Measurements from ENCODE around the gene CDK6. TPM values are rescaled to one million over a fixed set of nuclear protein-coding genes. Genes with fewer than 3 reads are reported as not detected.

The CDK6 gene
- total and polyA plus RNA-seq, 9 of the 15 experiments (the other 6 are each of a cell fraction or from before 2014, with no cell fraction given): 7.6 to 109 (median 44.4) TPM

DNA sequence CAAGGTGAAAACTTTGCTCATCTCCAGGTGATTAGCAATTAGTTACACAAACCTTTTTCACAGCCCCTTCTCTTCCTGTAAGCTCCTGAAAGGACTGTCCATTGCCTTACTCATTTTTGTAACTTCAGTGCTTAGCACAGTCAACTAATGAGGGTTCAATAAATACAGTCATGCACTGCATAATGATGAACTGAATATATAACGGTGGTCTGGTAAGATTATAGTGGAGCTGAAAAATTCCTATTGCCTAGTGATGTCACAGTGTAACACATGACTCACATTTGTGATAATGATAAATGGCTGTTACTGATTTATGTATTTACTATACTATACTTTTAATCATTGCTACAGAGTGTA, 233.3 kb downstream of the CDK6 start:
- H3K27me3 ChIP-seq (ENCODE audit: control insufficient read depth in 2 of 2, insufficient read depth in 2 of 2, low read length in 2 of 2): 0 out of 5 replicates have a peak, but pooled peaks cover 0 to 4% of the 10 kb centered on the region in 2 experiments
- 30% methylated on average over 1 of the region's 1 CpG for WGBS (ENCODE audit: insufficient coverage, low coverage, missing lambda C conversion rate)
- no peaks in the 10 kb centered on the region for H3K79me2 ChIP-seq (ENCODE audit: control insufficient read depth, insufficient read depth, low read length)
- intact Hi-C loops (cut with micrococcal nuclease): no loop called here
- no peaks in the 10 kb centered on the region for H3K4me1 ChIP-seq (replicated peaks in 1 of 2; ENCODE audit: control insufficient read depth in 2 of 2, insufficient read depth in 2 of 2, low read length in 2 of 2)
- no peaks in the 10 kb centered on the region for H3K9me1 ChIP-seq (ENCODE audit: control insufficient read depth, insufficient read depth, low read length)
- H3K9me3 ChIP-seq (replicated peaks; ENCODE audit: control insufficient read depth, insufficient read depth, low read depth, low read length): no peaks in the 10 kb centered on the region
- no peak for FAIRE-seq
- ChIA-PET CTCF (ENCODE audit: low intra/inter-chr PET ratio) (no interaction called here), POLR2A (interaction anchor here (1.1 to 1.2 kb wide), 2 partner anchors 9 to 13 kb away, joined by 3 to 5 read pairs; partner anchors contain the start of gene FAM133B)
- no peak overlapping the region for H3K4me3 ChIP-seq
- DNase-seq (ENCODE audit: extremely low read depth in 1 of 4, low spot score in 3 of 4): no peak
- ATAC-seq: peak; percentile 9; the same call in 2 of the 3 replicates
- 0 out of 3 replicates have a peak, but pooled peaks cover 2% of the 10 kb centered on the region for H3K36me3 ChIP-seq (ENCODE audit: control insufficient read depth, insufficient read depth, low read length)
- TF ChIP-seq RBBP5 (IDR thresholded peaks at IDR 0.05; ENCODE audit: borderline replicate concordance, insufficient read depth, low read length, poor library complexity, severe bottlenecking) (no peak), ZNF778 (CRISPR knock-in tag; IDR thresholded peaks at IDR 0.05) (no peak), MXI1 (IDR thresholded peaks at IDR 0.05; ENCODE audit: low read depth, low read length) (no peak), MEIS2 (IDR thresholded peaks at IDR 0.05; ENCODE audit: partially characterized antibody) (peak; percentile 41)
- TF ChIP-seq, protein P1, sequence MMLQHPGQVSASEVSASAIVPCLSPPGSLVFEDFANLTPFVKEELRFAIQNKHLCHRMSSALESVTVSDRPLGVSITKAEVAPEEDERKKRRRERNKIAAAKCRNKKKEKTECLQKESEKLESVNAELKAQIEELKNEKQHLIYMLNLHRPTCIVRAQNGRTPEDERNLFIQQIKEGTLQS (IDR thresholded peaks at IDR 0.05): peak; percentile 18; the same call in 1 of the 2 replicates
- TF ChIP-seq, protein P1 (CRISPR knock-in tag; conservative IDR thresholded peaks at IDR 0.05): no peak
- TF ChIP-seq, protein P2, sequence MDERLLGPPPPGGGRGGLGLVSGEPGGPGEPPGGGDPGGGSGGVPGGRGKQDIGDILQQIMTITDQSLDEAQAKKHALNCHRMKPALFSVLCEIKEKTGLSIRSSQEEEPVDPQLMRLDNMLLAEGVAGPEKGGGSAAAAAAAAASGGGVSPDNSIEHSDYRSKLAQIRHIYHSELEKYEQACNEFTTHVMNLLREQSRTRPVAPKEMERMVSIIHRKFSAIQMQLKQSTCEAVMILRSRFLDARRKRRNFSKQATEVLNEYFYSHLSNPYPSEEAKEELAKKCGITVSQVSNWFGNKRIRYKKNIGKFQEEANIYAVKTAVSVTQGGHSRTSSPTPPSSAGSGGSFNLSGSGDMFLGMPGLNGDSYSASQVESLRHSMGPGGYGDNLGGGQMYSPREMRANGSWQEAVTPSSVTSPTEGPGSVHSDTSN (CRISPR knock-in tag; IDR thresholded peaks at IDR 0.05; ENCODE audit: low read depth): no peak
- TF ChIP-seq, protein P2 (tag; conservative IDR thresholded peaks at IDR 0.05; ENCODE audit: low read depth): 0 out of 2 replicates have a peak, but pooled peaks have one; percentile 24
- TF ChIP-seq, protein P3, sequence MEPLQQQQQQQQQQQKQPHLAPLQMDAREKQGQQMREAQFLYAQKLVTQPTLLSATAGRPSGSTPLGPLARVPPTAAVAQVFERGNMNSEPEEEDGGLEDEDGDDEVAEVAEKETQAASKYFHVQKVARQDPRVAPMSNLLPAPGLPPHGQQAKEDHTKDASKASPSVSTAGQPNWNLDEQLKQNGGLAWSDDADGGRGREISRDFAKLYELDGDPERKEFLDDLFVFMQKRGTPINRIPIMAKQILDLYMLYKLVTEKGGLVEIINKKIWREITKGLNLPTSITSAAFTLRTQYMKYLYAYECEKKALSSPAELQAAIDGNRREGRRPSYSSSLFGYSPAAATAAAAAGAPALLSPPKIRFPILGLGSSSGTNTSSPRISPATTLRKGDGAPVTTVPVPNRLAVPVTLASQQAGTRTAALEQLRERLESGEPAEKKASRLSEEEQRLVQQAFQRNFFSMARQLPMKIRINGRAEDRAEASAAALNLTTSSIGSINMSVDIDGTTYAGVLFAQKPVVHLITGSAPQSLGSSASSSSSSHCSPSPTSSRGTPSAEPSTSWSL (CRISPR knock-in tag; IDR thresholded peaks at IDR 0.05; ENCODE audit: borderline replicate concordance): no peak
- in situ Hi-C loops (cut with MboI): no loop called here
- H3K9ac ChIP-seq (ENCODE audit: insufficient read depth in 1 of 2, low read depth in 2 of 2, low read length in 2 of 2): no peak overlapping the region
- no peak overlapping the region for H3K4me2 ChIP-seq (ENCODE audit: insufficient read depth, low read length)
- BruUV-seq (replicated peaks): no TSS peak
- H4K20me1 ChIP-seq (replicated peaks; ENCODE audit: control insufficient read depth, insufficient read depth, low read length): no peaks in the 10 kb centered on the region
- H3K27ac ChIP-seq (ENCODE audit: extremely low read depth, low read depth, low read length): no peak overlapping the region
- H2AFZ ChIP-seq (ENCODE audit: low read depth, low read length): no peak overlapping the region

Data from K562 (cell line).